ENCODE results near the gene KIAA1549.
"Not testable (repeated sequence)": the region's sequence is repeated elsewhere in the genome, so short reads cannot be mapped to it uniquely, and the experiment has no call there.

The KIAA1549 gene

DNA sequence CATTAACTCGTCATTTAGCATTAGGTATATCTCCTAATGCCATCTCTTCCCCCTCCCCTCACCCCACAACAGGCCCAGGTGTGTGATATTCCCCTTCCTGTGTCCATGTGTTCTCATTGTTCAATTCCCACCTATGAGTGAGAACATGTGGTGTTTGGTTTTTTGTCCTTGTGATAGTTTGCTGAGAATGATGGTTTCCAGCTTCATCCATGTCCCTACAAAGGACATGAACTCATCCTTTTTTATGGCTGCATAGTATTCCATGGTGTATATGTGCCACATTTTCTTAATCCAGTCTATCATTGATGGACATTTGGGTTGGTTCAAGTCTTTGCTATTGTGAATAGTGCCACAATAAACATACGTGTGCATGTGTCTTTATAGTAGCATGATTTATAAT, 169.9 kb downstream of the KIAA1549 start:
- DNase-seq (ENCODE audit: low read depth), result not testable (repeated sequence)

GRCh38 chr7:138809346-138809745, 171.8 kb downstream of the KIAA1549 start:
- no peak for DNase-seq (ENCODE audit: low read depth)

DNA sequence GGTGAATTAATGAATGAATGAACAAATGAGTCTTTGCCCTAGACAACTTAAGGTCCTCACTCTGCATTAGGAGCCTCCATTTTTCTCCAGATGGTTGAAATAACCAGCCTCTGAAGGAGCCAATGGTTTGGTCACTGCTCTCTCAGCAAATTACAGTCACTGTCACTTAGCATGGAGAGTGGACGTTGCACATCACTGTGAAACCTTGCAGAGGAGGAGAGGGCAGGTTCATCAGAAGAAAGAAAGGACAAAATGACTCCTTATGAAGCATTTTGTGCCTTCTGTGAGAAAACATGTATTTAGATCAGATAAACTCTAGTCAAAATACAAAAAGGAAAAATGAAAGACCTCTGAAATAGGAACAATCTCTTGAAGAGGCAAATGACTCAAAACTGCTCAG, 176.6 kb downstream of the KIAA1549 start:
- DNase-seq (ENCODE audit: low read depth), result no peak

DNA sequence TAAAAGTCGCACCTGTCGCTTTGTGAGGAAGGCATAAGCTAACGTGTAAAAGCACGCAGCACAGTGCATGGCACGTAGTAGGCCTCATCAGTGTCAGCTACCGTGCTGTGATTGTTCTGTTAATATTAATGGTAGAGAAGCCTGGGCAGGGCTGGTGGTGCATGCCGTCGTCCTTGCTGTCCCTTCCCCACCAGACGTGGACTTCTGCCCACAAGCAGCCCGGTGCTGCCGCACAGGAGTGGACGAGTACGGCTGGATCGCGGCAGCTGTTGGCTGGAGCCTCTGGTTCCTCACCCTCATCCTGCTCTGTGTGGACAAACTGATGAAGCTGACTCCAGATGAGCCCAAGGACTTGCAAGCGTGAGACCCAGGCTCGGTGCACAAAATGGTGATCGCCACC, 178.5 kb downstream of the KIAA1549 start:
- no peak for DNase-seq (ENCODE audit: low read depth)

DNA sequence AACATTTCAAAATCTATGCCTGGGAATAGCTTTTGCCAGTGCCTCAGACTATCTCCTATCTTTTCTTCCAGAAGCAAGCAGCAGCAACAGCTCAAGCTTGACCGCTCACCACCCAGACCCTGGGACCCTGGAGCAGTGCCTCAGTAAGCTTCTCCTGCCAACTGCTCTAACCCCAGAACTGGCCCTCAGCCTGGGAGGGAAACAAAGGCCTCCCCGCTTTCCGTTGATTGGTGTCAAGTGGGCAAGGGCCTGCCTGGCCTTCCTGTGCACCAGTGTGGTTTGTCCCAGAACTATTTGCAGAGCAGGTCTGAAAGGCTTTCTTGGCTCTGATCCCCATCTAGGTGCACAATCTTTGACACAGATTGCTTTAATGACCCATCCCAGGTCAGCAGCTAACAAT, 179.9 kb downstream of the KIAA1549 start:
- DNase-seq (ENCODE audit: low read depth), result no peak

DNA sequence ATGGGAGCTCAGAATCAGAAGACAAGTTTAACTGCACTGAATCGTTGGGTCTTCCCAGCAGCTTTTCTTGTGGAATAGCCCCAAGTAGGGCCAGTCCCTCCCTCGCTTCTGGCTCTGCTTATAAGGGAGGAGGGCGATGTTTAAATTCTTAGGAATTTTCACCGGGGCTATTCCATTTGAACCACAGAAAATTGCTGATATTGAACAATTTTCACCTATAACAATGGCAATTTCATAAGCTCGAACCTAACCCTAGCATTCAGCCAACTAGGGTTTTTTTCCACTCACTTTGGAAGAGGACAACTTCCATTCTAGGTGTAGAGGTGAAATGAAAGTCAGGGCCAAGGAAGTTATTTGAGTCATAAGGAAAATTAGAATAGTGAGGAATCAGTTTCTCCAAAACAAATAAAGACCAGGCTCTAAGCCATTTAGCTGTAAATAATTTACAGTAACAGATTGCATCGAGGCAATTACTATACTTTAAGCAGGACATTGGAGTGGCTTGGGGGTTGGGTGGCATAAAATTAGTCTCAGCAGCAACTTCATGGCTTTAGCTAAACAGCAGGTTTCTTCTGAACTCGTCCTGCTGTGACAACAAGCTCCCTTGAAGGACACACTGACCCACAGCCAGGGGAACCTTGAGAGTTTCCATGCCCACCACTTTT, 181.7 kb downstream of the KIAA1549 start:
- no peak for DNase-seq (ENCODE audit: low read depth)

DNA sequence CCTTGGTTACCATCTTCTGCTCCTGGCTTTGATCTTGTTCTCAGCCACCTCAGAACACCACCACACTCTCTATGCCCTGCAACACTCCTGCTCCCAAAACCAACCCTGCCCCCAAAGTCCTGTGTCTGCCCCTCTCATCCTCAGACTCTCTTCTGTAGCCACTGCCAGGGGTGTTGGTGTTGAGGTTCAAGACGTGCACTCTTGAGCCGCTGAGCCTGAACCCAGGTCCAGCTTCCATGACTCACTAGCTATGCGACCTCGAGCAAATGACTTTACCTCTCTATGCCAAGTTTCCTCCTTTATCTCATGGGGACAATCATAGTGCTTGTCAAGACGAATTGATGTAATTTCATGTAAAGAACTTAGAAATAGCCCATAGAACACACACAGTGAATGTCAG, 182.4 kb downstream of the KIAA1549 start:
- no peak for DNase-seq (ENCODE audit: low read depth)

GRCh38 chr7:138797715-138798320, 183.4 kb downstream of the KIAA1549 start, which contains the start of the genes ATP6V0A4 and TMEM213:
TSS of gene ATP6V0A4 (minus strand) at chr7:138798196. CDS start at chr7:138771247, 26,949 bp downstream.
TSS of gene TMEM213 (plus strand) at chr7:138797994. CDS start at chr7:138798105, 111 bp downstream.
- no peak for DNase-seq (ENCODE audit: low read depth)

GRCh38 chr7:138797046-138797445, 184.1 kb downstream of the KIAA1549 start:
- not testable (repeated sequence) for DNase-seq (ENCODE audit: low read depth)

- DNase-seq (ENCODE audit: low read depth), result no peak
Observed at GRCh38 chr7:138796038-138796615, 185.1 kb downstream of the KIAA1549 start.

GRCh38 chr7:138785587-138786437, 195.4 kb downstream of the KIAA1549 start:
- DNase-seq (ENCODE audit: low read depth), result no peak

DNA sequence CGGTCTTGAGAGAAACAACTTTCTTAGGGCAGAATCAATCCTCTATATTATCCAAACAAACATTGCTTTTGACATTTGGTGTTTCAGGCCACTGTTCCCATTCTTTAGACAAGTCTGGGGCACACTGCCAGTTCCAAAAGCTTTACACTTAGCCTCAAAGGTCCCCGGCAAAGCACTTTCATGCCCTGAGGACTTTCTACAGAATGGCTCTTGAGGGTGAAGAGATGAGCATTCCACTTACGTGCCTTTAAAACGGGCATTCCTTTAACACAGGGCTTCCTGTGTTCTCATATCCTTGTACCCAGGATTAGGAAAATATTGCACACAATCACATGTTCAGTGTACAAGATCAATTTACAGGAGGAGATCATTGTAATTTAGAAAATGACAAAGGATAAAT, 196.5 kb downstream of the KIAA1549 start:
- DNase-seq (ENCODE audit: low read depth), result no peak
